Mesendoderm (in vitro differentiated cells): ENCODE measurements around the gene APOL6.
A peak's percentile ranks its signal among the peaks of the same experiment; 100 is the strongest.

Experiments
- DNase-seq: peaks from one replicate; pipeline ENCODE4 v3.0.0; 2013
- H2AK5ac ChIP-seq: 2 replicates; pipeline ENCODE4 v1.6.1; 2013; ENCODE audit warnings: low read length, inconsistent platforms
- H2BK120ac ChIP-seq: 2 replicates; pipeline ENCODE4 v1.6.1; 2013; ENCODE audit warnings: low read depth, mild to moderate bottlenecking, low read length, moderate library complexity, mixed read lengths
- H2BK15ac ChIP-seq: replicated peaks from 2 replicates; pipeline ENCODE4 v1.6.1; 2013; ENCODE audit warnings: low read depth, mild to moderate bottlenecking, moderate library complexity
- H2BK5ac ChIP-seq: 2 replicates; pipeline ENCODE4 v1.6.1; 2013; ENCODE audit warnings: low read length, inconsistent platforms
- H3K18ac ChIP-seq: 2 replicates; pipeline ENCODE4 v1.6.1; 2013; ENCODE audit warnings: mild to moderate bottlenecking, low read length, mixed read lengths
- H3K23ac ChIP-seq: one replicate; pipeline ENCODE4 v1.6.1; 2013; ENCODE audit warnings: low read length
- H3K27ac ChIP-seq: 2 replicates; pipeline ENCODE4 v1.5.1; 2013; ENCODE audit warnings: low read depth, mild to moderate bottlenecking, inconsistent platforms, low read length, moderate library complexity
- H3K27me3 ChIP-seq: 2 replicates; pipeline ENCODE4 v1.6.1; 2013; ENCODE audit warnings: low read length, control low read depth, mild to moderate bottlenecking, inconsistent platforms; ENCODE audit not compliant: insufficient read depth, poor library complexity
- H3K36me3 ChIP-seq: 2 replicates; pipeline ENCODE4 v1.6.1; 2013; ENCODE audit warnings: low read length, inconsistent platforms; ENCODE audit not compliant: control insufficient read depth, insufficient read depth
- H3K4ac ChIP-seq: one replicate; pipeline ENCODE4 v1.6.1; 2013; ENCODE audit warnings: low read depth, mild to moderate bottlenecking, low read length, moderate library complexity
- H3K4me1 ChIP-seq: 2 replicates; pipeline ENCODE4 v1.6.1; 2013; ENCODE audit warnings: low read depth, low read length, inconsistent platforms; ENCODE audit not compliant: control insufficient read depth
- H3K4me2 ChIP-seq: 2 replicates; pipeline ENCODE4 v1.6.1; 2013; ENCODE audit warnings: low read length
- H3K4me3 ChIP-seq: 2 replicates; pipeline ENCODE4 v1.5.1; 2013; ENCODE audit warnings: mild to moderate bottlenecking, low read length
- H3K56ac ChIP-seq: one replicate; pipeline ENCODE4 v1.6.1; 2013; ENCODE audit warnings: low read length
- H3K79me1 ChIP-seq: 2 replicates; pipeline ENCODE4 v1.6.1; 2013; ENCODE audit warnings: low read length, inconsistent platforms
- H3K79me2 ChIP-seq: 2 replicates; pipeline ENCODE4 v1.6.1; 2013; ENCODE audit warnings: mild to moderate bottlenecking, low read length; ENCODE audit not compliant: control insufficient read depth, insufficient read depth
- H3K9ac ChIP-seq: 2 replicates; pipeline ENCODE4 v1.6.1; 2013; ENCODE audit warnings: low read length, inconsistent platforms
- H4K5ac ChIP-seq: one replicate; pipeline ENCODE4 v1.6.1; 2013; ENCODE audit warnings: low read length
- H4K8ac ChIP-seq: one replicate; pipeline ENCODE4 v1.6.1; 2013; ENCODE audit warnings: low read depth, mild to moderate bottlenecking, control low read depth, low read length, moderate library complexity
- WGBS: extraction: QIAGEN DNeasy Blood & Tissue Kit; methylation state at CpG from one replicate; pipeline ENCODE4 v1.1.7; 2013; ENCODE audit warnings: low lambda C conversion rate, missing lambda C conversion rate; ENCODE audit not compliant: insufficient coverage; ENCODE audit errors: extremely low coverage; 5-methylcytosine and 5-hydroxymethylcytosine counted together

Gene APOL6

DNA sequence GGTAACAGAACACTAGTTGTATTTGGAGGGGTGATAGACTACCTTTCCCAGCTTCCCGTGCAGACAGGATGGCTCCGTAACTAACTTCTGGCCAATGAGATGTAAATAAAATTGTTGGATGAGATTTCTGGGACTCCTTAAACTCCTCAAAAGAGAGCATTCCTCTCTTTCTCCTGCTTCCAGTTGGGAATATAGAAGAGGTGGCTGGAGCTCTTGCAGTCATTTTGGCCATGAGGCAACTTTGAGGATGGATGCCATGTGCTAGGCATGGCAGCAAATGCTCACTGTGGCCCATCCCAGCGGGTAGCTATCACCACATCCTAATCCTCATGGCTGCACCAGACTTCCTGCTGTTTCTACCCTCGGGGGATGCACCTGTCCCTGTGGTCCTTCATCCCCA, 38.5 kb upstream of the APOL6 start:
- no peak overlapping the region for H3K4ac ChIP-seq
- no peak overlapping the region for H3K23ac ChIP-seq
- no peak overlapping the region for H3K4me3 ChIP-seq
- H2AK5ac ChIP-seq, result no peak overlapping the region
- H3K79me2 ChIP-seq, result no peaks in the 10 kb centered on the region
- H3K18ac ChIP-seq, result no peak overlapping the region
- no peak overlapping the region for H4K8ac ChIP-seq
- no peak overlapping the region for H2BK5ac ChIP-seq
- H3K4me2 ChIP-seq, result no peak overlapping the region
- no peak overlapping the region for H3K56ac ChIP-seq
- H2BK15ac ChIP-seq, result no peak overlapping the region
- DNase-seq, result no peak
- H3K9ac ChIP-seq, result no peak overlapping the region
- no peak overlapping the region for H3K27ac ChIP-seq
- no peaks in the 10 kb centered on the region for H3K36me3 ChIP-seq
- H3K79me1 ChIP-seq, result no peaks in the 10 kb centered on the region
- no peaks in the 10 kb centered on the region for H3K4me1 ChIP-seq
- no peaks in the 10 kb centered on the region for H3K27me3 ChIP-seq
- WGBS, result no CpG with 5 or more reads among the region's 4 CpGs
- H4K5ac ChIP-seq, result no peak overlapping the region
- no peak overlapping the region for H2BK120ac ChIP-seq

DNA sequence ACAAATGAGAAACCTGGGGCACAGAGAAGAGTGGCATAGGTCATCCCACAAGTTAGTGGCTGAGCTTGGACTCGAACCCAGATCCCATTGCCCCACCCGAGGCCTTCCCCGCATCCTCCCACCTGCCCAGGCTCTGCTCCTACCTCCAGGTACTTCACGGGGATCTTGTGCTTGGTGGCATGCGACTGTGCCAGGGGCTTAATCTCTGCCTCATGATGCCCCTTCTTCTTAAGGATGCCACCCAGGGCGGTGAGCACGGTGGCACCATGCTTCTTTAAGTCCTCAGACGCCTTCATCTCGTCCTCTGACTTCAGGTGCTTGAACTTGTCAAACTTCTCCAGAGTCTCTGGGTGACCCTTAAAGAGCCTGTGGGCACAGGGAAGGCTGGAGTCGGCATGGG, 37.5 kb upstream of the APOL6 start:
- Histone ChIP-seq H3K18ac (no peak overlapping the region), H3K27me3 (no peaks in the 10 kb centered on the region), H3K4me3 (no peak overlapping the region), H2AK5ac (no peak overlapping the region), H3K36me3 (no peaks in the 10 kb centered on the region), H2BK15ac (no peak overlapping the region), H3K23ac (no peak overlapping the region), H2BK120ac (no peak overlapping the region), H3K4me2 (no peak overlapping the region), H4K5ac (no peak overlapping the region), H2BK5ac (no peak overlapping the region), H3K27ac (no peak overlapping the region), H3K56ac (no peak overlapping the region), H4K8ac (no peak overlapping the region), H3K9ac (no peak overlapping the region), H3K4ac (no peak overlapping the region), H3K79me2 (no peaks in the 10 kb centered on the region), H3K4me1 (no peaks in the 10 kb centered on the region), H3K79me1 (no peaks in the 10 kb centered on the region)
- WGBS, result no CpG with 5 or more reads among the region's 10 CpGs
- no peak for DNase-seq

DNA sequence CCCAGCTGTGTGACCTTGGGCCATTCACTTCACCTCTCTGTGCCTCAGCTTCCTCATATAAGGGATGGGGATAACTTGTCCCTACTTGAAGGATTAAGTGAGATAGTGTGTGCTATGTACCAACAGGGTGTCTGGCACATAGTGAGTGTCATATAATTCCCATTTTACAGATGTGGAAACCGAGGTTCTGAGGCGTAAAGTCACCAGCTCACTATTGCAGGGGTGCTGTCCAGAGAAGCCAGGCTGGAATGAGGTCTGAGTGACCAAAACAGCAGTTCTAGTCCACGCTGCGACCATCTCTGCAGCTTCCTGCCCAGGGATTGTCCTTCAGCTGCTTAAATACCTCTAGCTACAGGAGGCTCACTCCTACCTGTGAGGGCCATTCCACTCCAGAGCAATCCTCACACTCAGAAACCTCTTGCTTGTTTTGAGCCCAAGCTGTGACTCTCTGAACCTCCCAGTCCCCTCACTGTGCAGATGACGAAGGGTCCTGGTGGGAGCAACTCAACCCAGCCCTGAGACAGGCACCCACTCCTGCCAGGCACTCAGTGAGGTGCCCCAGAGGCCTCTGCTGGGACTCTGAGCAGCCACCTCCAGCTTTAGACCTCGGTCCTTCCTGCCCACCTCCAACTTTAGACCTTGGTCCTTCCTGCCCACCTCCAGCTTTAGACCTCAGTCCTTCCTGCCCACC, 36.9 kb upstream of the APOL6 start:
- H2BK15ac ChIP-seq, result no peak overlapping the region
- DNase-seq, result no peak
- no peak overlapping the region for H3K4ac ChIP-seq
- H3K79me2 ChIP-seq, result no peaks in the 10 kb centered on the region
- no peak overlapping the region for H3K4me3 ChIP-seq
- no peak overlapping the region for H3K27ac ChIP-seq
- no CpG with 5 or more reads among the region's 6 CpGs for WGBS
- H3K4me1 ChIP-seq, result no peaks in the 10 kb centered on the region
- no peak overlapping the region for H3K23ac ChIP-seq
- H3K36me3 ChIP-seq, result no peaks in the 10 kb centered on the region
- no peak overlapping the region for H3K56ac ChIP-seq
- no peak overlapping the region for H2BK5ac ChIP-seq
- no peak overlapping the region for H2AK5ac ChIP-seq
- no peak overlapping the region for H4K8ac ChIP-seq
- H3K18ac ChIP-seq, result no peak overlapping the region
- no peak overlapping the region for H3K9ac ChIP-seq
- no peak overlapping the region for H4K5ac ChIP-seq
- H3K4me2 ChIP-seq, result no peak overlapping the region
- no peak overlapping the region for H2BK120ac ChIP-seq
- no peaks in the 10 kb centered on the region for H3K27me3 ChIP-seq
- H3K79me1 ChIP-seq, result no peaks in the 10 kb centered on the region

DNA sequence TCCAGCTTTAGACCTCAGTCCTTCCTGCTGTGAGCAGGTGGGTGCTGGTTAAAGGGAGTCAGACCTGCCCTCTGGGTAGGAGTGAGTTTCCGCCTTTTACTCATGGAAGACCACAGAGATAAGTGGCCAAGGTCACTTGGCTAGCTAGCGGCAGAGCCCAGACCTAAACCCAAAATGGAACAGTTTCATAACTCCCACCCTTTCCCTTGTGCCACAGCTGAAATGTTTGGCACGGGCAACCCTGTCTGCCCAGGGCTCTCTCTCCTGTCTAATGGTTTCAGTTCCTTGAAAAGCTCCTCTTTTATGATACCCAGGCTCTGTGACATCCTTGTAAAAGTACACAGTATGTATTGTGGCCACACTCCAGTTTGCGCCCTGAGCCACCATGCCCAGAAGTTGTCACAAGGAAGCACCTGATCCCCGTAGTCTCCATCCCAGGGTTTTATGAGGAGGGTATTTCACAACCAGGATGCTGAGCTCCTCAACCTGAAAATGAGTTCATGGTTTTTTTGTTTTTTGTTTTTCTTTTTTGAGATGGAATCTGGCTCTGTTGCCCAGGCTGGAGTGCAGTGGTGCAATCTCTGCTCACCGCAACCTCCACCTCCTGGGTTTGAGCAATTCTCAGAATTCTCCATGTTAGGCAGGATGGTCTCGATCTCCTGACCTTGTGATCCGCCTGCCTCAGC, 36.2 kb upstream of the APOL6 start:
- Histone ChIP-seq H3K36me3 (no peaks in the 10 kb centered on the region), H3K79me1 (no peaks in the 10 kb centered on the region), H4K5ac (no peak overlapping the region), H3K4me3 (no peak overlapping the region), H3K56ac (no peak overlapping the region), H2BK120ac (no peak overlapping the region), H4K8ac (no peak overlapping the region), H2BK15ac (no peak overlapping the region), H3K4ac (no peak overlapping the region), H3K27me3 (no peaks in the 10 kb centered on the region), H3K4me2 (no peak overlapping the region), H3K18ac (no peak overlapping the region), H2AK5ac (no peak overlapping the region), H2BK5ac (no peak overlapping the region), H3K23ac (no peak overlapping the region), H3K9ac (no peak overlapping the region), H3K4me1 (no peaks in the 10 kb centered on the region), H3K79me2 (no peaks in the 10 kb centered on the region), H3K27ac (no peak overlapping the region)
- WGBS, result no CpG with 5 or more reads among the region's 8 CpGs
- no peak for DNase-seq

DNA sequence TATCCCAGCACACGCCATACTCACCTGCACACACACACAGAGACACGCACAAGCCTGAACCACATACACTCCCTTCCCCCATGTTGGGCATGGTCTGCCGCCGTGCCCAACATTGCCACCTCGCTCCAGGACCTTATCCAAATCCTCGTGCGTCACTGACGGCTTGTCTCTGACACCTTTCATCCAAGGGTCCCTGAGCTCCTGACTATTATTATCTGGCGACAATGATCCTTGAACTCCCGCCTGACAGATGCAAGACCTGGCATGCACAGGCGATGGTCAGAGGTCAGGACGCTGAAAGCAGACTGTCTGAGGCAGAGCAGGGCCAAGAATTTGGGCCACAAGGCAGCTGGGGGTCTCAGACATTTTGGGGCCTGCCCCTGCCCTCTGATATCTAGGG, 35.3 kb upstream of the APOL6 start:
- Histone ChIP-seq H4K8ac (no peak overlapping the region), H2BK15ac (no peak overlapping the region), H3K23ac (no peak overlapping the region), H3K4me2 (no peak overlapping the region), H3K27ac (no peak overlapping the region), H3K79me2 (no peaks in the 10 kb centered on the region), H4K5ac (no peak overlapping the region), H3K9ac (no peak overlapping the region), H2AK5ac (no peak overlapping the region), H3K36me3 (no peaks in the 10 kb centered on the region), H3K56ac (peak overlapping the region; percentile 42), H3K79me1 (no peaks in the 10 kb centered on the region), H3K18ac (no peak overlapping the region), H3K4me1 (no peaks in the 10 kb centered on the region), H3K4ac (no peak overlapping the region), H2BK5ac (no peak overlapping the region), H3K4me3 (no peak overlapping the region), H3K27me3 (no peaks in the 10 kb centered on the region), H2BK120ac (no peak overlapping the region)
- no CpG with 5 or more reads among the region's 12 CpGs for WGBS
- DNase-seq, result no peak

DNA sequence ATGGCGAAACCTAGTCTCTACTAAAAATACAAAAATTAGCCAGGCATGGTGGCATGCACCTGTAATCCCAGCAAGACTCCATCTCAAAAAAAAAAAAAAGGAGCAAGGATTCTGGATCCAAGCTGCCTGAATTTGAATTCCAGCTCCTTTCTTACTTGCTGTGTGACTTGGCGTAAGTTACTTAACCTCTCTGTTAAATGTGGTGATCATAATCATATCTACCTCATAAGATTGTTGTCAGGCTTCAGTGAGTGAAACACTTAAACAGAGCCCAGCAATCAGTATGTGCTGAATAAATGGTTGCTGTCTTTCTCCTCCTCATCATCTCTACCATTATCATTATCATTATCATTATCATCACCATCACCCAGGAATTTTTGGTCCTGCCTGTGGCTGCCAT, 33.8 kb upstream of the APOL6 start:
- H3K56ac ChIP-seq, result no peak overlapping the region
- no peak overlapping the region for H2BK5ac ChIP-seq
- H3K79me2 ChIP-seq, result no peaks in the 10 kb centered on the region
- no peak overlapping the region for H4K5ac ChIP-seq
- no peak overlapping the region for H3K4me3 ChIP-seq
- no peaks in the 10 kb centered on the region for H3K79me1 ChIP-seq
- H3K27me3 ChIP-seq, result no peaks in the 10 kb centered on the region
- no peak overlapping the region for H4K8ac ChIP-seq
- no peak overlapping the region for H3K9ac ChIP-seq
- no peak overlapping the region for H2BK15ac ChIP-seq
- H3K4ac ChIP-seq, result no peak overlapping the region
- no peak overlapping the region for H3K23ac ChIP-seq
- H3K4me1 ChIP-seq, result no peaks in the 10 kb centered on the region
- no peak for DNase-seq
- no peak overlapping the region for H3K18ac ChIP-seq
- WGBS, result no CpG with 5 or more reads among the region's 2 CpGs
- H2BK120ac ChIP-seq, result no peak overlapping the region
- no peak overlapping the region for H3K4me2 ChIP-seq
- H3K36me3 ChIP-seq, result no peaks in the 10 kb centered on the region
- H3K27ac ChIP-seq, result no peak overlapping the region
- H2AK5ac ChIP-seq, result no peak overlapping the region
